K562 (cell line): ENCODE results near the gene SSX4. TPM values are rescaled to one million over a fixed set of nuclear protein-coding genes. Genes with fewer than 3 reads are reported as not detected.
"Not testable (repeated sequence)": the region's sequence is repeated elsewhere in the genome, so short reads cannot be mapped to it uniquely, and the experiment has no call there.

Experiments
- ATAC-seq: fragments of 200-7000 bp; cut with Tn5 transposase; 3 replicates; pipeline ENCODE4 v1.9.1; 2020; ENCODE audit warnings: moderate library complexity
- BruUV-seq: library from RNA; stranded (reverse); fragments of 400-500 nt; replicated peaks from 2 replicates; lab custom pipeline; 2021; lab: Mats Ljungman, UMichigan
- CTCF ChIA-PET: fragments of 300-600 bp; formaldehyde crosslinking; extraction: SDS; loops from one replicate; lab custom pipeline; 2021; ENCODE audit warnings: low intra/inter-chr PET ratio; lab: Yijun Ruan, JAX
- POLR2A ChIA-PET: fragments of 300-600, 350-650 bp; sonication (Branson Sonifier 250); formaldehyde crosslinking; extraction: SDS; loops from one replicate; lab custom pipeline; 2021; ENCODE audit warnings: antibody characterized with exemption, inconsistent platforms; lab: Yijun Ruan, JAX
- DNase-seq, 4 experiments: peaks; one replicate each; pipeline versions ENCODE4 v3.0.0 to v3.0.0-alpha.2; 2011 to 2018; ENCODE audit warnings: low spot score in 3 of 4, mixed read lengths in 3 of 4; ENCODE audit errors: extremely low read depth in 1 of 4
- FAIRE-seq: peaks from 2 replicates; lab custom pipeline; 2011; peaks lifted over from hg19 to GRCh38; lab: Jason Lieb, UNC
- H2AFZ ChIP-seq: 2 replicates; pipeline ENCODE4 v1.6.0; 2011; ENCODE audit warnings: low read depth, low read length, control low read depth, inconsistent platforms
- H3K27ac ChIP-seq: fragments of 200-600 bp; 3 replicates; pipeline ENCODE4 v1.8.0; 2011; ENCODE audit warnings: low read depth, mild to moderate bottlenecking, control low read depth, inconsistent platforms, low read length, moderate library complexity, mixed read lengths; ENCODE audit errors: extremely low read depth
- H3K27me3 ChIP-seq, 2 experiments: fragments of 300-600 bp in 1 of 2; 2 replicates in 1 of 2; 3 replicates in 1 of 2; pipeline versions ENCODE4 v1.6.0 to v1.8.0; 2011; ENCODE audit warnings: inconsistent platforms in 2 of 2, low read length in 2 of 2, mild to moderate bottlenecking in 1 of 2, mixed read lengths in 1 of 2, moderate library complexity in 1 of 2; ENCODE audit not compliant: control insufficient read depth in 2 of 2, insufficient read depth in 2 of 2
- H3K36me3 ChIP-seq: fragments of 300-600 bp; 3 replicates; pipeline ENCODE4 v1.8.0; 2011; ENCODE audit warnings: mild to moderate bottlenecking, low read length, inconsistent platforms; ENCODE audit not compliant: control insufficient read depth, insufficient read depth
- H3K4me1 ChIP-seq, 2 experiments: fragments of 200-600 bp in 1 of 2; replicated peaks in 1 of 2; 2 replicates in 1 of 2; 3 replicates in 1 of 2; pipeline versions ENCODE4 v1.5.1 to v1.8.0; 2011; ENCODE audit warnings: inconsistent platforms in 2 of 2, low read length in 2 of 2, mild to moderate bottlenecking in 1 of 2, mixed read lengths in 1 of 2, moderate library complexity in 1 of 2; ENCODE audit not compliant: control insufficient read depth in 2 of 2, insufficient read depth in 2 of 2
- H3K4me2 ChIP-seq: 2 replicates; pipeline ENCODE4 v1.6.1; 2011; ENCODE audit warnings: low read length, control low read depth, inconsistent platforms, mixed read lengths; ENCODE audit not compliant: insufficient read depth
- H3K4me3 ChIP-seq: fragments of 200-600 bp; sonication (generic), shearing (Covaris generic); 2 replicates; pipeline ENCODE4 v1.5.1; 2016; ENCODE audit warnings: control low read depth, inconsistent platforms
- H3K79me2 ChIP-seq: fragments of 200-600 bp; 3 replicates; pipeline ENCODE4 v1.8.0; 2011; ENCODE audit warnings: low read length, inconsistent platforms; ENCODE audit not compliant: control insufficient read depth, insufficient read depth
- H3K9ac ChIP-seq, 2 experiments: 2 replicates each; pipeline versions ENCODE4 v1.6.0 to v1.6.1; 2011; ENCODE audit warnings: low read depth in 2 of 2, low read length in 2 of 2, control low read depth in 1 of 2, inconsistent platforms in 1 of 2, mild to moderate bottlenecking in 1 of 2, mixed read lengths in 1 of 2; ENCODE audit not compliant: insufficient read depth in 1 of 2
- H3K9me1 ChIP-seq: one replicate; pipeline ENCODE4 v1.6.0; 2011; ENCODE audit warnings: inconsistent platforms, mild to moderate bottlenecking, low read length, moderate library complexity; ENCODE audit not compliant: control insufficient read depth, insufficient read depth
- H3K9me3 ChIP-seq: replicated peaks from 2 replicates; pipeline ENCODE4 v1.5.1; 2011; ENCODE audit warnings: low read depth, low read length, inconsistent platforms; ENCODE audit not compliant: control insufficient read depth, insufficient read depth
- H4K20me1 ChIP-seq: replicated peaks from 2 replicates; pipeline ENCODE4 v1.6.1; 2011; ENCODE audit warnings: low read length, inconsistent platforms, mixed read lengths; ENCODE audit not compliant: control insufficient read depth, insufficient read depth
- ATF3 ChIP-seq, 2 experiments: fragments of 450-650 bp in 1 of 2; sonication (generic) in 1 of 2; formaldehyde crosslinking in 1 of 2; IDR thresholded peaks in 1 of 2; conservative IDR thresholded peaks in 1 of 2; 2 replicates each; pipeline versions ENCODE4 v1.6.1 to v1.8.1; 2016 to 2023; ENCODE audit warnings: mild to moderate bottlenecking in 2 of 2, moderate library complexity in 2 of 2, inconsistent platforms in 1 of 2, missing genetic modification reagents in 1 of 2
- WGBS: fragments of 100-300 bp; shearing (Covaris generic); methylation state at CpG from one replicate; pipeline ENCODE4 v1.1.6; 2016; ENCODE audit warnings: low coverage, mixed read lengths; ENCODE audit not compliant: insufficient coverage; ENCODE audit errors: missing lambda C conversion rate; 5-methylcytosine and 5-hydroxymethylcytosine counted together
- in situ Hi-C: fragments of 300-500 bp; cut with MboI; formaldehyde crosslinking; loops from 4 replicates; pipeline ENCODE4 v1.15.0; 2018; ENCODE audit warnings: inconsistent platforms, mixed read lengths
- intact Hi-C: fragments of 100-400 bp; cut with micrococcal nuclease; formaldehyde crosslinking; loops from 2 replicates; pipeline ENCODE4 v1.14.2; 2022
- polyA plus RNA-seq, 8 experiments: library from polyadenylated mRNA; depleted of rRNA in 4 of 8; stranded (reverse) in 5 of 8; unstranded in 3 of 8; fragments of >200 nt; fragmentation: Nextera tagmentation in 2 of 8; fragmentation: Illumina TruSeq in 1 of 8; extraction: Ambion mirVana in 2 of 8; extraction: Trizol in 1 of 8; gene quantifications; 2 replicates each; pipeline versions ENCODE4 v1.2.1 to v1.2.3, GENCODE V29; 2011 to 2014; ENCODE audit warnings: inconsistent platforms in 1 of 8, missing spikeins in 1 of 8
- total RNA-seq, 7 experiments: library from RNA; depleted of rRNA in 6 of 7; stranded (reverse); fragments of >200 nt in 6 of 7; fragmentation: Illumina TruSeq in 2 of 7; extraction: Trizol in 2 of 7; gene quantifications; 2 replicates each; pipeline versions ENCODE4 v1.2.1 to v1.2.3, GENCODE V29; 2011 to 2021; ENCODE audit warnings: low replicate concordance in 1 of 7

SSX4 gene
- total and polyA plus RNA-seq, 9 of the 15 experiments (the other 6 are each of a cell fraction or from before 2014, with no cell fraction given) = 0.29 to 7.5 (median 3.4) TPM

- in situ Hi-C loops; H3K4me2 ChIP-seq; BruUV-seq; POLR2A ChIA-PET; H3K9me3 ChIP-seq; H2AFZ ChIP-seq; FAIRE-seq; H4K20me1 ChIP-seq; H3K9me1 ChIP-seq; H3K4me1 ChIP-seq; CTCF ChIA-PET; H3K36me3 ChIP-seq; H3K9ac ChIP-seq; H3K27me3 ChIP-seq; ATAC-seq; intact Hi-C loops; H3K4me3 ChIP-seq; H3K79me2 ChIP-seq; H3K27ac ChIP-seq; TF ChIP-seq ATF3 (CRISPR knock-in tag; conservative IDR thresholded peaks at IDR 0.05): not testable (repeated sequence)
- peak in 1 of 4 experiments; percentile 0 for DNase-seq
- TF ChIP-seq ATF3 (IDR thresholded peaks at IDR 0.05) = peak; percentile 72
- no CpG with 5 or more reads among the region's 1 CpG for WGBS
Measured at GRCh38 chrX:48397825-48398224, 14.5 kb downstream of the SSX4 start.

GRCh38 chrX:48411860-48412259 is 28.5 kb downstream of the SSX4 start, which contains the start of gene SSX4B:
Gene SSX4B, minus strand, starts transcription at chrX:48411960. Its CDS starts 588 bp downstream, at chrX:48411372.
- CTCF ChIA-PET, intact Hi-C loops, H3K9ac ChIP-seq, BruUV-seq, H3K4me2 ChIP-seq, H3K36me3 ChIP-seq, H3K4me1 ChIP-seq, H3K27me3 ChIP-seq, DNase-seq, in situ Hi-C loops, POLR2A ChIA-PET, H3K27ac ChIP-seq, H3K9me3 ChIP-seq, H2AFZ ChIP-seq, H3K4me3 ChIP-seq, H4K20me1 ChIP-seq, H3K9me1 ChIP-seq, H3K79me2 ChIP-seq: not testable (repeated sequence)
- ATAC-seq = peak; percentile 58
- no CpG with 5 or more reads among the region's 15 CpGs for WGBS
- FAIRE-seq = peak; percentile 79

- H3K9ac ChIP-seq, H3K4me2 ChIP-seq, in situ Hi-C loops, H3K27ac ChIP-seq, H3K9me1 ChIP-seq, POLR2A ChIA-PET, CTCF ChIA-PET, DNase-seq, H3K4me3 ChIP-seq, H3K79me2 ChIP-seq, H3K4me1 ChIP-seq, BruUV-seq, H4K20me1 ChIP-seq, H2AFZ ChIP-seq, H3K9me3 ChIP-seq, intact Hi-C loops, H3K27me3 ChIP-seq, FAIRE-seq, H3K36me3 ChIP-seq: not testable (repeated sequence)
- WGBS = no CpG with 5 or more reads among the region's 12 CpGs
- peak; percentile 61; the same call in 2 of the 3 replicates for ATAC-seq
Measured at GRCh38 chrX:48427027-48427716, 43.8 kb downstream of the SSX4 start.
